HFFc6 (cell line): ENCODE data around the gene TCAF1. TPM values are rescaled to one million over a fixed set of nuclear protein-coding genes. Genes with fewer than 3 reads are reported as not detected.

Experiments
- DNase-seq: peaks from one replicate; pipeline ENCODE4 v3.0.0-alpha.2; 2018
- H3K27ac Mint-ChIP-seq: 2 replicates; pipeline ENCODE4 v1.8.0; 2020; ENCODE audit warnings: mild to moderate bottlenecking, mixed read lengths
- H3K27me3 Mint-ChIP-seq: 2 replicates; pipeline ENCODE4 v1.8.0; 2021; ENCODE audit warnings: mild to moderate bottlenecking, moderate library complexity, mixed read lengths; ENCODE audit not compliant: insufficient read depth
- H3K36me3 Mint-ChIP-seq: 2 replicates; pipeline ENCODE4 v1.8.0; 2021; ENCODE audit warnings: low read depth, mixed read lengths
- H3K4me1 Mint-ChIP-seq: 2 replicates; pipeline ENCODE4 v1.8.0; 2020; ENCODE audit warnings: low read depth, mixed read lengths
- H3K4me3 Mint-ChIP-seq: 2 replicates; pipeline ENCODE4 v1.8.0; 2020; ENCODE audit warnings: mild to moderate bottlenecking, moderate library complexity, mixed read lengths
- H3K9me3 Mint-ChIP-seq: 2 replicates; pipeline ENCODE4 v1.8.0; 2020; ENCODE audit warnings: mild to moderate bottlenecking, mixed read lengths
- CTCF ChIP-seq: fragments of 200-600 bp; sonication (generic); IDR thresholded peaks from 2 replicates; pipeline ENCODE4 v1.5.0; 2021; ENCODE audit warnings: antibody characterized with exemption, mild to moderate bottlenecking
- long read RNA-seq: library from polyadenylated mRNA; unstranded; transcript quantifications from one replicate; pipeline ENCODE4 v2.0.0, GENCODE V29; 2019
- total RNA-seq, 6 experiments: library from RNA; stranded (reverse); fragmentation: NEBNext Ultra II Directional; extraction: Animal tissue kit (Norgen Biotek cat#: 25700); gene quantifications; 2 replicates in 1 of 6; 3 replicates in 5 of 6; pipeline ENCODE4 v1.2.3, GENCODE V29; 2021

TCAF1 gene
- 10 to 100 TPM; 57.1 to 90.3 (median 65.1) TPM for total RNA-seq
- long read RNA-seq, full-length matches to known transcripts, result 18 of 73 reads
- long read RNA-seq, partial matches to known transcripts, result 13 of 73 reads
- long read RNA-seq, other reads (novel, unspliced or antisense), result 42 of 73 reads

DNA sequence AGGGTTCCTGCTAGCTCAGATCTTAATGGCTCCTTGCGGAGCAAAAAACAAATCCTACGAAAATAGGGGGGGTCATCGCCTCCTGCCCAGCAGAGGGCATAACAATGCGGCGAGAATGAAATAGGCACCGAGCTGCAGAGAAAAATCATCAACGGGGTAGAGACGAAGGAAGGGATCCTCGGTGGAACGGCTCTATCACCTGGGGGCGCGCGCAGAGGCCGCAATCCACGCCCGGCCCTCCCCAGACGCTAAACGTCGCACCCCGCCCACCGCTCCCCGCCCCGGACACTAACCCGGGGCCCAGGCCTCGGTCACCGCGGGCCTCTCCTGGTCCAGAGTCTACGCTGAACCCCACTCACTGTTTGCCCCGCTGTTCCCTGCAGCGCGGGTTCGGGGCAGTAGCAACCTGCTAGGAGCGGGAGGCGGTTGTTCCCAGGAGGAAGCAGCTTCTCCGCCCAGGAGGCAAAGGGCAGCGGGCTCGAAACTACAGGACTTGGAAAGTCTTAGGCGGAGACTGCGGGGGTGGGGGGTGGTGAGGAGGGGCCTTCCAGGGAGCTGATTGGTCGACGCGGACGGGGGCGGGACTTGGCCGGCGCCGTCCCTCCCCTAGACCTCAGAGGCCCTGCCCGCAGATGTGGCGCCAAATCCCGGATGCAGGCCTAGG, at the start of gene TCAF1:
TSS of gene TCAF1 (minus strand) at position 509 of the 664 bp plus-strand sequence. CDS start 25,568 bp downstream, outside the sequence.
- Mint-ChIP-seq H3K4me3 (peak within 1 kb of the TSS; percentile 97), H3K36me3 (no peaks in the 10 kb centered on the region), H3K9me3 (no peaks in the 10 kb centered on the region), H3K27me3 (no peaks in the 10 kb centered on the region), H3K4me1 (peaks cover 36% of the 10 kb centered on the region), H3K27ac (peak within 1 kb of the TSS; percentile 93)
- TF ChIP-seq CTCF, result peak; percentile 76
- peak; percentile 84 for DNase-seq

DNA sequence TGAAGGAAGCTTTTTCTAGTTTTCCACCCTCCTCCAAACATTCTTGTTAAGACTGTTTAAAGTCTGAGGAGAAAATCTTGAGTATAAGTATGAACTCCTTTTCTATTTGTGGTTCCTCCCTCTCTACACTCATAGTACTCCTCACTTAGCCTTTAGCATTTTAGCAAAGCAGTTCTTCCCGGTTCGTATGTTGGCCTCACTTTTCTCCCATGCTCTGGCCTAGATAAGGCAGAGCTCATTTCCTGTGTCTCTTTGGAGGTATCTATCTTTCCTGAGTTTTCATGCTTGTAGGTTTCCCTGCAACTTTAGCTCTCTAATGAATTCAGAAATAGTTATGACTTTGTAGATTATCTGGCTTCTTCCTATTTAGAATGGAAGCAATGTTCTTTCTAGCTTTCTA, 46.8 kb upstream of the TCAF1 start:
- no peak for TF ChIP-seq CTCF
- Mint-ChIP-seq H3K27me3 (no peaks in the 10 kb centered on the region; the same call in 1 of the 2 replicates), H3K9me3 (peaks cover 5% of the 10 kb centered on the region), H3K27ac (0 out of 2 replicates have a peak overlapping the region, but pooled peaks have one; percentile 4), H3K36me3 (peaks cover 8% of the 10 kb centered on the region; the same call in 1 of the 2 replicates), H3K4me3 (no peak overlapping the region), H3K4me1 (peaks cover 13% of the 10 kb centered on the region; the same call in 1 of the 2 replicates)
- DNase-seq, result no peak

DNA sequence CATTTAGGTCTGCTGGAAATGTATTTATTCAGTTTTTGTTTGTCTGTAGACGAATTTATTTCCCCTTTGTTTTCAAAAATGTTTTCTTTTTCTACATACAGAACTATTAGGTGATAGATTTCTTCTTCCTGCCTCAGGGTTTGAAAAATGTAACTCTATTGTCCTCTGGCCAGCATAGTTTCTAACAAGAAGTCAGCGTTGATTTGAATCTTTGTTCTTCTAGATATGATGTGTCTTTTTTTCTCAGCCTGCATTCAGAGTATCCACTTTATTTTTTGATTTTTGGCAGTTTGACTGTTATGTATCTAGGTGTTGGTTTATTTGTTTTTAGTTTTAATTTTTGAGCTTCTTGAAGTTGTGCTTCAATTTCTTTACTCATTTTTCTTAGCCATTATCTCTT, 45.1 kb upstream of the TCAF1 start:
- no peak overlapping the region for H3K27ac Mint-ChIP-seq
- peaks cover 5% of the 10 kb centered on the region for H3K9me3 Mint-ChIP-seq
- TF ChIP-seq CTCF, result no peak
- peaks cover 9% of the 10 kb centered on the region; the same call in 1 of the 2 replicates for H3K4me1 Mint-ChIP-seq
- no peak overlapping the region for H3K4me3 Mint-ChIP-seq
- peaks cover 2% of the 10 kb centered on the region for H3K27me3 Mint-ChIP-seq
- H3K36me3 Mint-ChIP-seq, result peaks cover 8% of the 10 kb centered on the region; the same call in 1 of the 2 replicates
- no peak for DNase-seq

DNA sequence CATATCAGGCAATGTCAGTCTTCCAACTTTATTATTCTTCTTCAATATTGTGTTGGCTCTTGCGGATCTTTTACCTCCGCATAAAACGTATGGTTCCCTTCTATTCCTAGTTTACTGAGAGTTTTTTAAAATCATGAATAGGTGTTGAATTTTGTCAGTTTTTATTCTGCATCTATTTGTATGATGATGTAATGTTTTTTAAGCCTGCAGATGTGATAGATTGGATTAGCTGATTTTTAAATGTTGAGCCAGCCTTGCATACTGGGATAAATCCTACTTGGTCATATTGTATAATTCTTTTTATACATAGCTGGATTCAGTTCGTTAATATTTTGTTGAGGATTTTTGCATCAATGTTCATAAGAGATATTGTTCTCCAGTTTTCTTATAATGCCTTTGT, 43.4 kb upstream of the TCAF1 start:
- no peak overlapping the region for H3K4me3 Mint-ChIP-seq
- TF ChIP-seq CTCF, result no peak

DNA sequence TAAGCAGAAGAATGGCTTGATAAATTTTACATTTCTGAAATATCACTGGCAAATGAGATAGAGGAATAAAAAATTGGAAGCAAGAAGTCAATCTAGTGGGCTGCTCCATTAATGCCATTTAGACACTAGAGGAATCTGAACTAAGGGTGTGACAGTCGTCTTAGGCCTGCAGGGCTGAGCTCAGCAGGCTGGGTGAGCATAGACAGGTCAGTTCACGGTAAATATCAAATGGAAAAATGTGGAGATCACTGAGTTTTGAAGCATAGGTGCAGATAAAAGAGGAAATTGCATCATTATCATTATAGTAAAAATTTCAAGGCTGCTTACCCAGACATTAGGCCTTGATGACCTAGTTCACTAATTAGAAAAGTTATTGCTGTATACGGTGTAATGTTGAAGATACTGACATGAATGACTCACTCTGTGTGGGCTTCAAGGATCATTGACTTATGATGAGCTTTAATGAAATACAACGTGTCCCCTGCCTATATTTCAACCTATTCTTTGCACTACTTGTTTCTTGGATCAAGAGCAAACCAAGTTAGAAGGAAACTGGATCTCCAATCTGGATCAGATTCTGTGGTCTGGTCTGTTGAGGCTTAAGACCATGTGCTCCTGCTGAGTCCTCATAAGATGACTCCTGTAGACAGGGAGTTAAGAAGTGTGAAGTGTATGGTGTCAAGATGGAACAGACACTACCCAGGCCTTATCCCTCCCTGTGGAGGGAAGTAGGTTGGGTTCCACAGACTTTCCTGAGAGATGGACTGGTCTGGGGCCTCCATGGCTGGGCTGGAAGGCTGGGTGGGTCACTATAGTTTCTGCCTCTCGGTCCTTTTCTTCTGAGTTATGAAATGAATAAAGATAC, 36.6 kb upstream of the TCAF1 start:
- Mint-ChIP-seq H3K36me3 (no peaks in the 10 kb centered on the region), H3K4me1 (peaks cover 34% of the 10 kb centered on the region), H3K27me3 (peaks cover 2% of the 10 kb centered on the region; the same call in 1 of the 2 replicates), H3K4me3 (no peak overlapping the region), H3K9me3 (no peaks in the 10 kb centered on the region), H3K27ac (no peak overlapping the region)
- TF ChIP-seq CTCF, result no peak
- no peak for DNase-seq

More for the DNA sequence above, 43.4 kb upstream of the TCAF1 start:
- Mint-ChIP-seq H3K36me3 (peaks cover 8% of the 10 kb centered on the region; the same call in 1 of the 2 replicates), H3K27me3 (peaks cover 2% of the 10 kb centered on the region; the same call in 1 of the 2 replicates), H3K9me3 (peaks cover 5% of the 10 kb centered on the region), H3K27ac (no peak overlapping the region), H3K4me1 (peaks cover 9% of the 10 kb centered on the region; the same call in 1 of the 2 replicates)
- DNase-seq, result no peak
